OCI-LY1 (cell line): ENCODE measurements around the gene LIMA1.

Experiments used
- H2AFZ ChIP-seq: fragments of 200-600 bp; sonication (generic), shearing (Covaris generic); 2 replicates; pipeline ENCODE4 v1.6.0; 2014; ENCODE audit warnings: antibody characterized with exemption, mild to moderate bottlenecking, low read length
- H3F3A ChIP-seq: fragments of 200-600 bp; sonication (generic), shearing (Covaris generic); 2 replicates; pipeline ENCODE4 v1.6.0; 2014; ENCODE audit warnings: mild to moderate bottlenecking, antibody characterized with exemption, low read length, moderate library complexity; ENCODE audit not compliant: insufficient read depth
- H3K27ac ChIP-seq: fragments of 200-600 bp; sonication (generic); 2 replicates; pipeline ENCODE4 v1.5.1; 2014; ENCODE audit warnings: low read length, mixed run types, mild to moderate bottlenecking, low read depth; ENCODE audit not compliant: poor library complexity, severe bottlenecking
- H3K27me3 ChIP-seq: fragments of 200-600 bp; sonication (generic); 2 replicates; pipeline ENCODE4 v1.6.0; 2014; ENCODE audit warnings: antibody characterized with exemption, mild to moderate bottlenecking, low read length, moderate library complexity; ENCODE audit not compliant: insufficient read depth
- H3K36me3 ChIP-seq: fragments of 200-600 bp; sonication (generic); 2 replicates; pipeline ENCODE4 v1.6.1; 2014; ENCODE audit warnings: mild to moderate bottlenecking, antibody characterized with exemption, low read length, moderate library complexity, mixed read lengths; ENCODE audit not compliant: insufficient read depth
- H3K4me1 ChIP-seq: fragments of 200-600 bp; sonication (generic); 2 replicates; pipeline ENCODE4 v1.5.1; 2014; ENCODE audit warnings: mild to moderate bottlenecking, low read length, moderate library complexity; ENCODE audit not compliant: insufficient read depth, severe bottlenecking
- H3K4me2 ChIP-seq: fragments of 200-600 bp; sonication (generic), shearing (Covaris generic); 2 replicates; pipeline ENCODE4 v1.6.1; 2014; ENCODE audit warnings: low read length
- H3K4me3 ChIP-seq: fragments of 200-600 bp; sonication (generic); 2 replicates; pipeline ENCODE4 v1.5.1; 2014; ENCODE audit warnings: low read length, low read depth, mild to moderate bottlenecking, mixed read lengths; ENCODE audit not compliant: poor library complexity, severe bottlenecking
- H3K79me2 ChIP-seq: fragments of 200-600 bp; shearing (Covaris generic); 2 replicates; pipeline ENCODE4 v1.6.1; 2016; ENCODE audit warnings: mixed run types, low read length, mixed read lengths; ENCODE audit not compliant: insufficient read depth
- H3K9ac ChIP-seq: fragments of 200-600 bp; sonication (generic), shearing (Covaris generic); 2 replicates; pipeline ENCODE4 v1.6.1; 2014; ENCODE audit warnings: mild to moderate bottlenecking, low read length, mixed read lengths
- H3K9me2 ChIP-seq: fragments of 200-600 bp; sonication (generic), shearing (Covaris generic); 2 replicates; pipeline ENCODE4 v1.6.1; 2014; ENCODE audit warnings: low read depth, mild to moderate bottlenecking, low read length, mixed read lengths
- H3K9me3 ChIP-seq: fragments of 200-600 bp; shearing (Covaris generic); 2 replicates; pipeline ENCODE4 v1.6.1; 2014; ENCODE audit warnings: low read length, mixed read lengths
- H4K20me1 ChIP-seq: fragments of 200-600 bp; sonication (generic), shearing (Covaris generic); 2 replicates; pipeline ENCODE4 v1.6.0; 2016; ENCODE audit warnings: mild to moderate bottlenecking, low read length; ENCODE audit not compliant: insufficient read depth
- CTCF ChIP-seq: fragments of 200-600 bp; sonication (generic), shearing (Covaris generic); IDR thresholded peaks from 2 replicates; pipeline ENCODE4 v1.5.1; 2017; ENCODE audit warnings: mild to moderate bottlenecking, antibody characterized with exemption, low read length, moderate library complexity, mixed read lengths
- EZH2 ChIP-seq: fragments of 200-600 bp; sonication (generic), shearing (Covaris generic); IDR thresholded peaks from 2 replicates; pipeline ENCODE4 v1.8.0; 2017; ENCODE audit warnings: borderline replicate concordance, mixed run types, mild to moderate bottlenecking, antibody characterized with exemption, low read length, moderate library complexity, mixed read lengths

The LIMA1 gene

GRCh38 chr12:50279501-50279900 lies 3.8 kb downstream of the LIMA1 start:
- Histone ChIP-seq H3K4me2 (no peak overlapping the region), H3K36me3 (no peaks in the 10 kb centered on the region), H3K9me2 (no peaks in the 10 kb centered on the region), H3K79me2 (no peaks in the 10 kb centered on the region), H3K27me3 (0 out of 2 replicates have a peak, but pooled peaks cover 2% of the 10 kb centered on the region), H3K4me3 (no peak overlapping the region), H3K27ac (no peak overlapping the region), H3K9me3 (no peaks in the 10 kb centered on the region), H4K20me1 (no peaks in the 10 kb centered on the region), H3K4me1 (peaks cover 12% of the 10 kb centered on the region), H2AFZ (no peak overlapping the region), H3F3A (no peaks in the 10 kb centered on the region), H3K9ac (no peak overlapping the region)
- no peak for TF ChIP-seq EZH2
- no peak for TF ChIP-seq CTCF

- Histone ChIP-seq H3K4me2 (no peak overlapping the region), H3K4me3 (no peak overlapping the region), H3K4me1 (no peaks in the 10 kb centered on the region), H3K27me3 (0 out of 2 replicates have a peak, but pooled peaks cover 2% of the 10 kb centered on the region), H3K9ac (no peak overlapping the region), H3K79me2 (no peaks in the 10 kb centered on the region), H3K36me3 (no peaks in the 10 kb centered on the region), H2AFZ (no peak overlapping the region), H3K27ac (no peak overlapping the region), H3F3A (no peaks in the 10 kb centered on the region), H3K9me3 (no peaks in the 10 kb centered on the region), H4K20me1 (no peaks in the 10 kb centered on the region), H3K9me2 (no peaks in the 10 kb centered on the region)
- no peak for TF ChIP-seq EZH2
- no peak for TF ChIP-seq CTCF
Measured at GRCh38 chr12:50276912-50277671, 6.2 kb downstream of the LIMA1 start.

GRCh38 chr12:50276068-50276467 lies 7.3 kb downstream of the LIMA1 start:
- no peak for TF ChIP-seq EZH2
- no peak for TF ChIP-seq CTCF
- Histone ChIP-seq H3K79me2 (no peaks in the 10 kb centered on the region), H3K4me3 (no peak overlapping the region), H3F3A (no peaks in the 10 kb centered on the region), H3K4me1 (no peaks in the 10 kb centered on the region), H3K27me3 (no peaks in the 10 kb centered on the region), H3K4me2 (no peak overlapping the region), H4K20me1 (no peaks in the 10 kb centered on the region), H3K9me2 (no peaks in the 10 kb centered on the region), H3K9me3 (no peaks in the 10 kb centered on the region), H3K36me3 (no peaks in the 10 kb centered on the region), H3K27ac (no peak overlapping the region), H2AFZ (no peak overlapping the region), H3K9ac (no peak overlapping the region)
